OCI-LY3 (cell line): ENCODE data around the gene IL26.

ENCODE experiments used
- H2AFZ ChIP-seq: fragments of 200-600, 300-600 bp; shearing (Covaris generic); 2 replicates; pipeline ENCODE4 v1.6.0; 2014; ENCODE audit warnings: antibody characterized with exemption, low read depth, low read length
- H3K27ac ChIP-seq: fragments of 200-600, 300-600 bp; sonication (generic); 2 replicates; pipeline ENCODE4 v1.5.1; 2014; ENCODE audit warnings: mild to moderate bottlenecking, low read length, moderate library complexity, mixed read lengths
- H3K27me3 ChIP-seq: fragments of 200-600, 300-600 bp; sonication (generic); 2 replicates; pipeline ENCODE4 v1.6.1; 2014; ENCODE audit warnings: low read depth, low read length, mixed read lengths
- H3K36me3 ChIP-seq: fragments of 200-600, 300-600 bp; sonication (generic); replicated peaks from 2 replicates; pipeline ENCODE3; 2014; ENCODE audit warnings: low read depth, low read length, mixed read lengths
- H3K4me1 ChIP-seq: fragments of 300-600, 200-600 bp; sonication (generic); 2 replicates; pipeline ENCODE4 v1.6.1; 2014; ENCODE audit warnings: low read length, mixed read lengths
- H3K4me2 ChIP-seq: fragments of 200-600, 300-600 bp; sonication (generic); 2 replicates; pipeline ENCODE4 v1.6.1; 2014; ENCODE audit warnings: low read length, mixed read lengths
- H3K4me3 ChIP-seq: fragments of 300-600, 200-600 bp; sonication (generic); 2 replicates; pipeline ENCODE4 v1.5.1; 2014; ENCODE audit warnings: antibody characterized with exemption, mild to moderate bottlenecking, low read length, moderate library complexity
- H3K79me2 ChIP-seq: fragments of 300-600, 200-600 bp; shearing (Covaris generic); 2 replicates; pipeline ENCODE4 v1.6.1; 2014; ENCODE audit warnings: mild to moderate bottlenecking, low read length, mixed read lengths
- H3K9ac ChIP-seq: fragments of 300-600, 200-600 bp; shearing (Covaris generic); 2 replicates; pipeline ENCODE4 v1.6.0; 2014; ENCODE audit warnings: mild to moderate bottlenecking, low read length, moderate library complexity
- H3K9me3 ChIP-seq: fragments of 200-600, 300-600 bp; shearing (Covaris generic); 2 replicates; pipeline ENCODE4 v1.6.1; 2014; ENCODE audit warnings: low read length, mixed read lengths; ENCODE audit not compliant: insufficient read depth
- H4K20me1 ChIP-seq: fragments of 200-600, 300-600 bp; sonication (generic); 2 replicates; pipeline ENCODE4 v1.6.1; 2016; ENCODE audit warnings: low read length, mixed read lengths; ENCODE audit not compliant: insufficient read depth
- CTCF ChIP-seq: fragments of 200-600, 300-600 bp; sonication (generic); IDR thresholded peaks from 2 replicates; pipeline ENCODE4 v1.5.1; 2014; ENCODE audit warnings: antibody characterized with exemption, low read length, low read depth
- EZH2phosphoT487 ChIP-seq: fragments of 200-600 bp; shearing (Covaris generic); IDR thresholded peaks from 2 replicates; pipeline ENCODE4 v1.6.1; 2018; ENCODE audit warnings: antibody characterized with exemption, mixed run types, low read depth

Gene IL26

DNA sequence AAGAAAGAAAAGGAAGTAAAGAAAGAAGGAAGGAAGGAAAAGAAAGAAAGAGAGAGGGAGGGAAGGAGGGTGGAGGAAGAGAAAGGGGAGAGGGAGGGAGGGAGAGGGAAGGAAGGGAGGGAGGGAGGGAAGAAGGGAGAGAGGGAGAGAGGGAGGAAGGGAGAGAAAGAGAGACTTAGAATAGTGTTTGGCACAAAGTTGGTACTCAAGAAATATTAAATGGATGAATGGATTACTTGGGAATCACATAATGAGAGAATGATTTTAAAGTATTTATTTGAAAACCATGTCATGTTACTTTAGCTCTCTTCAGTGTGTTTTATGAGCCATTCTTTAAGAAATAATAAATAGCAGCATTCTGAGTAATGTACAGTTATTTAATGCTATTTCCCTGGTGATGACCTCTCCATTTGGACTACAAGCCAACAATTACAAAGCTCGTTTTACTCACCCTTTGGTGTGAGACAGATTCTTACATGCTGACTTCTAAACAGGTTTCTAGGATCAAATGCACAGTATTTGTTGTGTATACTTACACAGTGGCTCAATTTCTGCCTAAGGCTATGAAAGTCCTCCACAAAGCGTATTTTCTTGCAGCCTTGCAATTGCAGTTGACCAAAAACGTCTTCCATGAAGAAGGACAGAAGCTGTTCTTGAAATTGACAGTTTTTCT lies 861 bp downstream of the IL26 start:
- Histone ChIP-seq H3K4me2 (no peak overlapping the region), H3K4me3 (no peak overlapping the region), H4K20me1 (no peaks in the 10 kb centered on the region), H3K4me1 (peaks cover 3% of the 10 kb centered on the region; the same call in 1 of the 2 replicates), H3K36me3 (no peaks in the 10 kb centered on the region), H3K27me3 (peaks cover 13% of the 10 kb centered on the region), H2AFZ (no peak overlapping the region), H3K27ac (no peak overlapping the region), H3K9me3 (no peaks in the 10 kb centered on the region), H3K9ac (no peak overlapping the region), H3K79me2 (no peaks in the 10 kb centered on the region)
- TF ChIP-seq CTCF, result no peak
- no peak for TF ChIP-seq EZH2phosphoT487

GRCh38 chr12:68223067-68223747 lies 2.4 kb downstream of the IL26 start:
- Histone ChIP-seq H3K4me2 (peak overlapping the region; percentile 62), H3K9me3 (no peaks in the 10 kb centered on the region), H3K27me3 (peaks cover 19% of the 10 kb centered on the region), H3K4me1 (peaks cover 3% of the 10 kb centered on the region; the same call in 1 of the 2 replicates), H3K79me2 (no peaks in the 10 kb centered on the region), H3K36me3 (no peaks in the 10 kb centered on the region), H3K27ac (no peak overlapping the region), H4K20me1 (no peaks in the 10 kb centered on the region), H3K4me3 (peak overlapping the region; percentile 49), H2AFZ (peak overlapping the region; percentile 73), H3K9ac (0 out of 2 replicates have a peak overlapping the region, but pooled peaks have one; percentile 5)
- TF ChIP-seq CTCF, result peak; percentile 90
- TF ChIP-seq EZH2phosphoT487, result no peak

- H3K27me3 ChIP-seq, result peaks cover 26% of the 10 kb centered on the region
- H3K4me1 ChIP-seq, result peaks cover 3% of the 10 kb centered on the region; the same call in 1 of the 2 replicates
- H3K4me3 ChIP-seq, result no peak overlapping the region
- TF ChIP-seq EZH2phosphoT487, result no peak
- no peak for TF ChIP-seq CTCF
- no peak overlapping the region for H3K27ac ChIP-seq
- H3K79me2 ChIP-seq, result no peaks in the 10 kb centered on the region
- H3K9me3 ChIP-seq, result no peaks in the 10 kb centered on the region
- peak overlapping the region; percentile 17; the same call in 1 of the 2 replicates for H2AFZ ChIP-seq
- no peaks in the 10 kb centered on the region for H3K36me3 ChIP-seq
- no peaks in the 10 kb centered on the region for H4K20me1 ChIP-seq
- H3K4me2 ChIP-seq, result no peak overlapping the region
- H3K9ac ChIP-seq, result no peak overlapping the region
Measured at GRCh38 chr12:68222326-68222725, 3.3 kb downstream of the IL26 start.

DNA sequence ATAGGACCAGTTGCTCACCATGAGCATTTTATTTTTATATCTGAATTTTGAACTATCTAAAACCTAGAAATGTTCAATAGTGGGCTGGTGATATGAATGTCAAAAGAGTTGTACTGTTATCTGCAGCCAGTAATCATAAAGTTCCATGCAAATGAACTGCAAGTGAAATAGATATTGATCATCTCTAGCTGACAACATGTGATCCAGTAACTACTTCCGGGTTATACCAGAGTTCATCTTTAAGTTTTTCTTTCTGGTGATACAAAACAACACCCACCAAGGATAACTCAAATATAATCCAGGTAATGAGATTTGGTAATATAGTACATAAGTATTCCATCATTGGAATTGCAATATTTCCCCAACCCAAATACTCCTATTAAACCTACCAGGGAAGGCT lies 4.1 kb downstream of the IL26 start:
- Histone ChIP-seq H3K27ac (no peak overlapping the region), H3K4me2 (no peak overlapping the region), H3K9ac (no peak overlapping the region), H3K79me2 (no peaks in the 10 kb centered on the region), H3K4me3 (no peak overlapping the region), H3K4me1 (peaks cover 3% of the 10 kb centered on the region; the same call in 1 of the 2 replicates), H4K20me1 (no peaks in the 10 kb centered on the region), H3K27me3 (peaks cover 32% of the 10 kb centered on the region), H3K36me3 (no peaks in the 10 kb centered on the region), H2AFZ (peak overlapping the region; percentile 71), H3K9me3 (no peaks in the 10 kb centered on the region)
- TF ChIP-seq EZH2phosphoT487 (no peak), CTCF (no peak)
